ENCODE data around the gene NTSR1. TPM values are rescaled to one million over a fixed set of nuclear protein-coding genes. Genes with fewer than 3 reads are reported as not detected.
A peak's percentile ranks its signal among the peaks of the same experiment; 100 is the strongest.

Gene NTSR1
- total RNA-seq, 1 experiment from 2014 or later, result 44.1 TPM

DNA sequence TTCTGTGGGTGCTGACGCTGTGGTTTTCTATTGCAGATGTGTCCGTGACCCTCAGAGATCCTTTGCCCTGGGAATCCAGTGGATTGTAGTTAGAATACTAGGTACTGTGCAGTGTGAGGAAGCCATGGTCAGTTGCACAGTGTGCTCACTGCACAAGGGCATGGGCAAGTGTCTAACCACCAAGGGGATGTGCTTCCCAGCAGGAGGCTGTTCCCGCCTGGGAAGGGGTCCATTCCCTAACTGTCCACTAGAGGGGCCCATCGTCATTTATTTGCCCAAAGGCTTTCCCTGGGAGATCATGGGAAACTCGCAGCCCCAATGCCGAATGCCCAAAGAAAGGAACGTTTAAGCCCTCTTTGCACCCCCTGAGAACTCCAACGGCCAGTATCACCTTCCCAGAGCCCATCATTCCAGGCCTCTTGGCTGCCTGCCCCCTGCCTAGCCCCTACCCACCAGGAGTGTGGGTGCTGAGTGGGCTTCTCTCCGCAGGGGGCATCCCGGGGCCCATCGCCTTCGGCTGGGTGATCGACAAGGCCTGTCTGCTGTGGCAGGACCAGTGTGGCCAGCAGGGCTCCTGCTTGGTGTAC, 40.1 kb upstream of the NTSR1 start:
- Histone ChIP-seq H3K27ac (ENCODE audit: low read length) (peak overlapping the region; percentile 39; the same call in 1 of the 2 replicates), H3K27me3 (ENCODE audit: control insufficient read depth, insufficient read depth, low read length) (no peaks in the 10 kb centered on the region), H3K4me3 (ENCODE audit: low read depth in 2 of 2, low read length in 2 of 2) (no peak overlapping the region), H3K36me3 (ENCODE audit: control insufficient read depth, insufficient read depth, low read length) (peaks cover 5% of the 10 kb centered on the region), H3K9me3 (ENCODE audit: control insufficient read depth, insufficient read depth, low read depth, low read length) (no peaks in the 10 kb centered on the region), H3K4me1 (ENCODE audit: control insufficient read depth, insufficient read depth, low read length) (peaks cover 52% of the 10 kb centered on the region)
- no peak for TF ChIP-seq SIN3A (IDR thresholded peaks at IDR 0.05; ENCODE audit: borderline replicate concordance, insufficient read depth, low read depth, low read length)
- TF ChIP-seq, protein P1, sequence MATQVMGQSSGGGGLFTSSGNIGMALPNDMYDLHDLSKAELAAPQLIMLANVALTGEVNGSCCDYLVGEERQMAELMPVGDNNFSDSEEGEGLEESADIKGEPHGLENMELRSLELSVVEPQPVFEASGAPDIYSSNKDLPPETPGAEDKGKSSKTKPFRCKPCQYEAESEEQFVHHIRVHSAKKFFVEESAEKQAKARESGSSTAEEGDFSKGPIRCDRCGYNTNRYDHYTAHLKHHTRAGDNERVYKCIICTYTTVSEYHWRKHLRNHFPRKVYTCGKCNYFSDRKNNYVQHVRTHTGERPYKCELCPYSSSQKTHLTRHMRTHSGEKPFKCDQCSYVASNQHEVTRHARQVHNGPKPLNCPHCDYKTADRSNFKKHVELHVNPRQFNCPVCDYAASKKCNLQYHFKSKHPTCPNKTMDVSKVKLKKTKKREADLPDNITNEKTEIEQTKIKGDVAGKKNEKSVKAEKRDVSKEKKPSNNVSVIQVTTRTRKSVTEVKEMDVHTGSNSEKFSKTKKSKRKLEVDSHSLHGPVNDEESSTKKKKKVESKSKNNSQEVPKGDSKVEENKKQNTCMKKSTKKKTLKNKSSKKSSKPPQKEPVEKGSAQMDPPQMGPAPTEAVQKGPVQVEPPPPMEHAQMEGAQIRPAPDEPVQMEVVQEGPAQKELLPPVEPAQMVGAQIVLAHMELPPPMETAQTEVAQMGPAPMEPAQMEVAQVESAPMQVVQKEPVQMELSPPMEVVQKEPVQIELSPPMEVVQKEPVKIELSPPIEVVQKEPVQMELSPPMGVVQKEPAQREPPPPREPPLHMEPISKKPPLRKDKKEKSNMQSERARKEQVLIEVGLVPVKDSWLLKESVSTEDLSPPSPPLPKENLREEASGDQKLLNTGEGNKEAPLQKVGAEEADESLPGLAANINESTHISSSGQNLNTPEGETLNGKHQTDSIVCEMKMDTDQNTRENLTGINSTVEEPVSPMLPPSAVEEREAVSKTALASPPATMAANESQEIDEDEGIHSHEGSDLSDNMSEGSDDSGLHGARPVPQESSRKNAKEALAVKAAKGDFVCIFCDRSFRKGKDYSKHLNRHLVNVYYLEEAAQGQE (IDR thresholded peaks at IDR 0.05; ENCODE audit: insufficient read depth in 1 of 2, low read depth in 2 of 2, low read length in 1 of 2), result no peak; a peak in 1 of 4 replicates
- TF ChIP-seq POLR2AphosphoS5 (IDR thresholded peaks at IDR 0.05; ENCODE audit: low read depth, low read length), result no peak
- TF ChIP-seq, protein P2, sequence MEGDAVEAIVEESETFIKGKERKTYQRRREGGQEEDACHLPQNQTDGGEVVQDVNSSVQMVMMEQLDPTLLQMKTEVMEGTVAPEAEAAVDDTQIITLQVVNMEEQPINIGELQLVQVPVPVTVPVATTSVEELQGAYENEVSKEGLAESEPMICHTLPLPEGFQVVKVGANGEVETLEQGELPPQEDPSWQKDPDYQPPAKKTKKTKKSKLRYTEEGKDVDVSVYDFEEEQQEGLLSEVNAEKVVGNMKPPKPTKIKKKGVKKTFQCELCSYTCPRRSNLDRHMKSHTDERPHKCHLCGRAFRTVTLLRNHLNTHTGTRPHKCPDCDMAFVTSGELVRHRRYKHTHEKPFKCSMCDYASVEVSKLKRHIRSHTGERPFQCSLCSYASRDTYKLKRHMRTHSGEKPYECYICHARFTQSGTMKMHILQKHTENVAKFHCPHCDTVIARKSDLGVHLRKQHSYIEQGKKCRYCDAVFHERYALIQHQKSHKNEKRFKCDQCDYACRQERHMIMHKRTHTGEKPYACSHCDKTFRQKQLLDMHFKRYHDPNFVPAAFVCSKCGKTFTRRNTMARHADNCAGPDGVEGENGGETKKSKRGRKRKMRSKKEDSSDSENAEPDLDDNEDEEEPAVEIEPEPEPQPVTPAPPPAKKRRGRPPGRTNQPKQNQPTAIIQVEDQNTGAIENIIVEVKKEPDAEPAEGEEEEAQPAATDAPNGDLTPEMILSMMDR (IDR thresholded peaks at IDR 0.05), result no peak; the same call in 1 of the 2 replicates
- TF ChIP-seq TCF7L2 (IDR thresholded peaks at IDR 0.05; ENCODE audit: low read depth, low read length), result no peak
- BruUV-seq (replicated peaks), result no TSS peak
- CTCF ChIA-PET, result interaction anchor here (0.7 to 0.8 kb wide), 2 partner anchors 39 to 123 kb away, joined by 3 to 5 read pairs; no protein-coding TSS in a partner anchor
- POLR2A ChIA-PET, result no interaction called here
- peak; percentile 52 for ATAC-seq
- in situ Hi-C loops (cut with HindIII; ENCODE audit: low pct_unique_long_range_greater_than_20kb, low sequenced_read_pairs), result no loop called here
- intact Hi-C loops (cut with micrococcal nuclease; ENCODE audit: unreplicated experiment), result loop anchor here (2.0 to 5.0 kb wide), 2 partner anchors 34 to 122 kb away; no protein-coding TSS in a partner anchor
- DNase-seq (ENCODE audit: low read depth, low spot score), result peak; percentile 30

DNA sequence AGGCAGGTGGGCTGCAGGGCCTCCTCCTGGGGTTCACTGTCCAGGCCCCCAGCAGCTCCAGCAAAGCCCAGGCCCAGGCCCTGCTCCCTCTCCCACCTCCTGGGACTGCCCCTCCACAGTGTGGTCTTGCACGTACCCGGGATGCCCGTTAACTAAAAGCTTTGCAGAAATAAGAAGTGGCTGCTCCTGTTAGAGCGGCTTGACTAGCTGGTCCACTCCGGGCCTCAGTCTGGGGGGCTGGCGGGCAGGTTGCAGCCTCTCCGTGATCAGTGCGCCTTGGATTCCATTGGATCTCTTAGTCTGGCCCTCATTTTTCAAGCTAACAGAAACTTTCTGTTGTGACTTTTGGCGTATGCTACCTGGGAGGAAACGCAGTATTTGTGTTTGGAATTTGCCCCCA, 39.4 kb upstream of the NTSR1 start:
- H3K27me3 ChIP-seq (ENCODE audit: control insufficient read depth, insufficient read depth, low read length), result no peaks in the 10 kb centered on the region
- H3K36me3 ChIP-seq (ENCODE audit: control insufficient read depth, insufficient read depth, low read length), result peaks cover 5% of the 10 kb centered on the region
- H3K9me3 ChIP-seq (ENCODE audit: control insufficient read depth, insufficient read depth, low read depth, low read length), result no peaks in the 10 kb centered on the region
- no peak overlapping the region for H3K4me3 ChIP-seq (ENCODE audit: low read depth in 2 of 2, low read length in 2 of 2)
- H3K4me1 ChIP-seq (ENCODE audit: control insufficient read depth, insufficient read depth, low read length), result peaks cover 46% of the 10 kb centered on the region
- intact Hi-C loops (cut with micrococcal nuclease; ENCODE audit: unreplicated experiment) (loop anchor here (2.0 to 5.0 kb wide), 2 partner anchors 33 to 122 kb away; no protein-coding TSS in a partner anchor), in situ Hi-C loops (cut with HindIII; ENCODE audit: low pct_unique_long_range_greater_than_20kb, low sequenced_read_pairs) (no loop called here)
- TF ChIP-seq, protein P2 (IDR thresholded peaks at IDR 0.05), result no peak
- TF ChIP-seq, protein P1 (IDR thresholded peaks at IDR 0.05; ENCODE audit: insufficient read depth in 1 of 2, low read depth in 2 of 2, low read length in 1 of 2), result no peak
- TF ChIP-seq TCF7L2 (IDR thresholded peaks at IDR 0.05; ENCODE audit: low read depth, low read length), result no peak
- TF ChIP-seq SIN3A (IDR thresholded peaks at IDR 0.05; ENCODE audit: borderline replicate concordance, insufficient read depth, low read depth, low read length), result no peak
- no peak for TF ChIP-seq POLR2AphosphoS5 (IDR thresholded peaks at IDR 0.05; ENCODE audit: low read depth, low read length)
- no TSS peak for BruUV-seq (replicated peaks)
- ChIA-PET CTCF (no interaction called here), POLR2A (no interaction called here)
- DNase-seq (ENCODE audit: low read depth, low spot score) (no peak), ATAC-seq (no peak)
- peak overlapping the region; percentile 40; the same call in 1 of the 2 replicates for H3K27ac ChIP-seq (ENCODE audit: low read length)

Data from Panc1 (cell line).